HepG2 (cell line): Measurements from ENCODE around the gene FLYWCH1. TPM values are rescaled to one million over a fixed set of nuclear protein-coding genes. Genes with fewer than 3 reads are reported as not detected.

Experiments used
- ATAC-seq: fragments of 200-7000 bp; cut with Tn5 transposase; 3 replicates; pipeline ENCODE4 v1.9.1; 2020; ENCODE audit warnings: mild to moderate bottlenecking, moderate library complexity
- BruUV-seq: library from RNA; stranded (reverse); fragments of 400-500 nt; replicated peaks from 2 replicates; lab custom pipeline; 2021; lab: Mats Ljungman, UMichigan
- CTCF ChIA-PET: fragments of 300-600 bp; formaldehyde crosslinking; extraction: SDS; loops from one replicate; lab custom pipeline; 2021; ENCODE audit warnings: low total read pairs, inconsistent platforms, low intra/inter-chr PET ratio; lab: Yijun Ruan, JAX
- POLR2A ChIA-PET: fragments of 350-600 bp; sonication (Branson Sonifier 250); formaldehyde crosslinking; loops from one replicate; lab custom pipeline; 2020; ENCODE audit warnings: antibody characterized with exemption, inconsistent platforms; lab: Yijun Ruan, JAX
- DNase-seq: peaks from one replicate; pipeline ENCODE4 v3.0.0-alpha.2; 2015; ENCODE audit warnings: low spot score
- FAIRE-seq: peaks from 3 replicates; lab custom pipeline; 2011; peaks lifted over from hg19 to GRCh38; lab: Jason Lieb, UNC
- H2AFZ ChIP-seq: one replicate; pipeline ENCODE4 v1.6.1; 2011; ENCODE audit warnings: low read length, inconsistent platforms
- H3K27ac ChIP-seq: fragments of 300-600 bp; 3 replicates; pipeline ENCODE4 v1.8.0; 2011; ENCODE audit warnings: mixed run types, mild to moderate bottlenecking, mixed read lengths, low read length, inconsistent platforms; ENCODE audit not compliant: insufficient read depth; ENCODE audit errors: extremely low read length
- H3K27me3 ChIP-seq, 2 experiments: fragments of 200-600 bp in 1 of 2; 2 replicates in 1 of 2; 3 replicates in 1 of 2; pipeline versions ENCODE4 v1.6.0 to v1.8.0; 2011; ENCODE audit warnings: low read length in 2 of 2, mild to moderate bottlenecking in 2 of 2, moderate library complexity in 2 of 2, inconsistent platforms in 1 of 2; ENCODE audit not compliant: insufficient read depth in 2 of 2, control insufficient read depth in 1 of 2
- H3K36me3 ChIP-seq, 2 experiments: fragments of 200-600 bp in 1 of 2; replicated peaks in 1 of 2; 2 replicates in 1 of 2; 3 replicates in 1 of 2; pipeline versions ENCODE4 v1.5.1 to v1.8.0; 2011; ENCODE audit warnings: low read length in 2 of 2, inconsistent platforms in 1 of 2; ENCODE audit not compliant: insufficient read depth in 2 of 2, control insufficient read depth in 1 of 2
- H3K4me1 ChIP-seq: 2 replicates; pipeline ENCODE4 v1.5.1; 2012; ENCODE audit warnings: low read length, inconsistent platforms; ENCODE audit not compliant: insufficient read depth
- H3K4me2 ChIP-seq: 2 replicates; pipeline ENCODE4 v1.6.0; 2011; ENCODE audit warnings: low read depth, low read length, inconsistent platforms
- H3K4me3 ChIP-seq, 3 experiments: fragments of 200-600 bp in 1 of 3; sonication (generic), shearing (Covaris generic) in 1 of 3; replicated peaks in 1 of 3; 2 replicates each; pipeline ENCODE4 v1.5.1; 2011 to 2016; ENCODE audit warnings: low read length in 3 of 3, inconsistent platforms in 2 of 3, low read depth in 2 of 3, mild to moderate bottlenecking in 2 of 3, control low read depth in 1 of 3, mixed read lengths in 1 of 3; ENCODE audit not compliant: insufficient read depth in 1 of 3
- H3K79me2 ChIP-seq: one replicate; pipeline ENCODE4 v1.6.1; 2011; ENCODE audit warnings: low read length, inconsistent platforms; ENCODE audit not compliant: insufficient read depth
- H3K9ac ChIP-seq: 2 replicates; pipeline ENCODE4 v1.6.0; 2011; ENCODE audit warnings: mild to moderate bottlenecking, low read depth, low read length, inconsistent platforms; ENCODE audit not compliant: insufficient read depth
- H3K9me3 ChIP-seq: 2 replicates; pipeline ENCODE4 v1.5.1; 2012; ENCODE audit warnings: mild to moderate bottlenecking, low read length
- H4K20me1 ChIP-seq: 2 replicates; pipeline ENCODE4 v1.6.0; 2011; ENCODE audit warnings: inconsistent platforms, mild to moderate bottlenecking, low read length, moderate library complexity; ENCODE audit not compliant: insufficient read depth
- ATRX ChIP-seq: sonication (generic); formaldehyde crosslinking; IDR thresholded peaks from 2 replicates; pipeline ENCODE4 v1.4.0; 2020; ENCODE audit warnings: missing genetic modification reagents, borderline replicate concordance
- GABPB1 ChIP-seq: IDR thresholded peaks from 2 replicates; pipeline ENCODE4 v1.6.1; 2016; ENCODE audit warnings: mild to moderate bottlenecking, missing genetic modification reagents, moderate library complexity, missing compliant biosample characterization
- SRSF1 ChIP-seq: fragments of 200-400 bp; formaldehyde crosslinking; optimal IDR thresholded peaks from 2 replicates; pipeline ENCODE3; 2017; ENCODE audit warnings: mild to moderate bottlenecking, low read depth, low read length, moderate library complexity
- ZMYM3 ChIP-seq: sonication (generic); formaldehyde crosslinking; IDR thresholded peaks from 2 replicates; pipeline ENCODE4 v1.5.1; 2020; ENCODE audit warnings: mild to moderate bottlenecking, missing genetic modification reagents
- ZNF337 ChIP-seq: sonication (generic); formaldehyde crosslinking; IDR thresholded peaks from 2 replicates; pipeline ENCODE4 v1.5.1; 2020; ENCODE audit warnings: missing genetic modification reagents, low read depth, mild to moderate bottlenecking, borderline replicate concordance
- ZNF484 ChIP-seq: sonication (generic); formaldehyde crosslinking; IDR thresholded peaks from 2 replicates; pipeline ENCODE4 v1.5.1; 2020; ENCODE audit warnings: mild to moderate bottlenecking, low read depth, missing genetic modification reagents, borderline replicate concordance
- WGBS: methylation state at CpG from one replicate; pipeline ENCODE4 v1.1.6; 2017; ENCODE audit warnings: low lambda C conversion rate; 5-methylcytosine and 5-hydroxymethylcytosine counted together
- in situ Hi-C: cut with HindIII; loops from 2 replicates; pipeline ENCODE4 v1.10.0; 2017; ENCODE audit warnings: low pct_unique_long_range_greater_than_20kb; ENCODE audit not compliant: extremely low pct_ligation_motif_present
- intact Hi-C: fragments of 100-400 bp; cut with micrococcal nuclease; formaldehyde crosslinking; loops from one replicate; pipeline ENCODE4 v1.10.0; 2022; ENCODE audit not compliant: unreplicated experiment
- polyA plus RNA-seq, 8 experiments: library from polyadenylated mRNA; depleted of rRNA in 3 of 8; stranded (reverse) in 7 of 8; unstranded in 1 of 8; fragments of >200 nt; fragmentation: Illumina TruSeq in 4 of 8; extraction: Trizol in 4 of 8; gene quantifications; 2 replicates each; pipeline versions ENCODE4 v1.2.1 to v1.2.3, GENCODE V29; 2011 to 2016; ENCODE audit warnings: low read depth in 4 of 8, missing spikeins in 1 of 8, mixed read lengths in 1 of 8; ENCODE audit not compliant: insufficient read depth in 1 of 8
- total RNA-seq, 5 experiments: library from RNA; depleted of rRNA; stranded (reverse); fragments of >200 nt; fragmentation: Illumina TruSeq; extraction: Trizol; gene quantifications; 2 replicates each; pipeline ENCODE4 v1.2.3, GENCODE V29; 2016; ENCODE audit warnings: low read depth in 1 of 5
- TF ChIP-seq, protein P1 (sequence below): sonication (generic); formaldehyde crosslinking; conservative IDR thresholded peaks from 2 replicates; pipeline ENCODE4 v1.8.0; 2022; ENCODE audit warnings: missing genetic modification reagents
- TF ChIP-seq, protein P2 (sequence below): sonication (generic); formaldehyde crosslinking; IDR thresholded peaks from 2 replicates; pipeline ENCODE4 v1.5.1; 2020; ENCODE audit warnings: missing genetic modification reagents, mild to moderate bottlenecking, borderline replicate concordance
- TF ChIP-seq, protein P3 (sequence below): IDR thresholded peaks from 2 replicates; pipeline ENCODE4 v1.6.1; 2016; ENCODE audit warnings: low read depth
- TF ChIP-seq, protein P4 (sequence below): sonication (generic); formaldehyde crosslinking; IDR thresholded peaks from 2 replicates; pipeline ENCODE4 v1.5.1; 2020; ENCODE audit warnings: mild to moderate bottlenecking, missing genetic modification reagents, moderate library complexity
- TF ChIP-seq, protein P5 (sequence below): IDR thresholded peaks from 2 replicates; pipeline ENCODE4 v1.6.1; 2016; ENCODE audit warnings: mild to moderate bottlenecking, missing biosample characterization, missing genetic modification reagents
- TF ChIP-seq, protein P6 (sequence below), 2 experiments: sonication (generic) in 1 of 2; formaldehyde crosslinking in 1 of 2; IDR thresholded peaks; 2 replicates each; pipeline versions ENCODE4 v1.4.0 to v1.6.1; 2016 to 2020; ENCODE audit warnings: borderline replicate concordance in 1 of 2, low read depth in 1 of 2, mild to moderate bottlenecking in 1 of 2, missing genetic modification reagents in 1 of 2

Gene FLYWCH1
- total and polyA plus RNA-seq, 2 of the 13 experiments (the other 11 are each of a cell fraction or from before 2014, with no cell fraction given), result 7.3 to 12.4 TPM

DNA sequence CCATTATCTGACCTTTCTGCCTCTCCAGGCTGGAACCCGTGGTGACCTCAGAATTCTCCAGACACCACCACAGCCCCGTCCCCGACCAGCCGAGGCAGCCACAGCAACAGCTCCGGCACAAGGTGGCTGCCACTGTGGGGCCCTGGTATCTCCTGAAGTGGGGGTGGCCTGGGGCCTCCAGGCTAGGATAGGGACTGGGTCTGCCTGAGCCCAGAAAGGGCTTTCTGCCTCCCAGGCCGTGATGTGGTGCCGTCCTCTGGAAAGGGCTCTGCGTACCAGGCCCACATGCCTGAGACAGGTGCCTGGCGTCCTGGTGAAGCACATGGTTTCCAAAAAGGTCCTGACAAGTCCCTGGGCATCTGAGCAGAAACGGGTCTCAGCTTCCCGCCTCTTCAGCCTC lies 17.1 kb downstream of the FLYWCH1 start (continued):
- TF ChIP-seq, protein P1, sequence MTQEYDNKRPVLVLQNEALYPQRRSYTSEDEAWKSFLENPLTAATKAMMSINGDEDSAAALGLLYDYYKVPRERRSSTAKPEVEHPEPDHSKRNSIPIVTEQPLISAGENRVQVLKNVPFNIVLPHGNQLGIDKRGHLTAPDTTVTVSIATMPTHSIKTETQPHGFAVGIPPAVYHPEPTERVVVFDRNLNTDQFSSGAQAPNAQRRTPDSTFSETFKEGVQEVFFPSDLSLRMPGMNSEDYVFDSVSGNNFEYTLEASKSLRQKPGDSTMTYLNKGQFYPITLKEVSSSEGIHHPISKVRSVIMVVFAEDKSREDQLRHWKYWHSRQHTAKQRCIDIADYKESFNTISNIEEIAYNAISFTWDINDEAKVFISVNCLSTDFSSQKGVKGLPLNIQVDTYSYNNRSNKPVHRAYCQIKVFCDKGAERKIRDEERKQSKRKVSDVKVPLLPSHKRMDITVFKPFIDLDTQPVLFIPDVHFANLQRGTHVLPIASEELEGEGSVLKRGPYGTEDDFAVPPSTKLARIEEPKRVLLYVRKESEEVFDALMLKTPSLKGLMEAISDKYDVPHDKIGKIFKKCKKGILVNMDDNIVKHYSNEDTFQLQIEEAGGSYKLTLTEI (CRISPR knock-in tag), result no peak
- TF ChIP-seq ATRX (CRISPR knock-in tag) (no peak), ZNF337 (CRISPR knock-in tag) (no peak)
- TF ChIP-seq, protein P2, sequence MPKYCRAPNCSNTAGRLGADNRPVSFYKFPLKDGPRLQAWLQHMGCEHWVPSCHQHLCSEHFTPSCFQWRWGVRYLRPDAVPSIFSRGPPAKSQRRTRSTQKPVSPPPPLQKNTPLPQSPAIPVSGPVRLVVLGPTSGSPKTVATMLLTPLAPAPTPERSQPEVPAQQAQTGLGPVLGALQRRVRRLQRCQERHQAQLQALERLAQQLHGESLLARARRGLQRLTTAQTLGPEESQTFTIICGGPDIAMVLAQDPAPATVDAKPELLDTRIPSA (CRISPR knock-in tag), result no peak

DNA sequence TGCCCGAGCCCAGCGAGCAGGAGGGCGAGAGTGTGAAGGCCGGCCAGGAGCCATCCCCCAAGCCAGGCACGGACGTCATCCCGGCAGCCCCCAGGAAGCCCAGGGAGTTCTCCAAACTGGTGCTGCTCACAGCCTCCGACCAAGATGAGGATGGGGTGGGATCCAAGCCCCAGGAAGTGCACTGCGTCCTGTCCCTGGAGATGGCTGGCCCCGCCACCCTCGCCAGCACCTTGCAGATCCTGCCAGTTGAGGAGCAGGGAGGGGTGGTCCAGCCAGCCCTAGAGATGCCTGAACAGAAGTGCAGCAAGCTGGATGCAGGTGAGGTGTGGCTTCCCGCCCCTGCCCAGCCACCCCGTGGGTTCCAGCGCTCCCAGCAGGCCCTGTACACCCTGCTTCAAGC lies 18.0 kb downstream of the FLYWCH1 start:
- CTCF ChIA-PET, result no interaction called here
- DNase-seq, result no peak
- TF ChIP-seq, protein P3, sequence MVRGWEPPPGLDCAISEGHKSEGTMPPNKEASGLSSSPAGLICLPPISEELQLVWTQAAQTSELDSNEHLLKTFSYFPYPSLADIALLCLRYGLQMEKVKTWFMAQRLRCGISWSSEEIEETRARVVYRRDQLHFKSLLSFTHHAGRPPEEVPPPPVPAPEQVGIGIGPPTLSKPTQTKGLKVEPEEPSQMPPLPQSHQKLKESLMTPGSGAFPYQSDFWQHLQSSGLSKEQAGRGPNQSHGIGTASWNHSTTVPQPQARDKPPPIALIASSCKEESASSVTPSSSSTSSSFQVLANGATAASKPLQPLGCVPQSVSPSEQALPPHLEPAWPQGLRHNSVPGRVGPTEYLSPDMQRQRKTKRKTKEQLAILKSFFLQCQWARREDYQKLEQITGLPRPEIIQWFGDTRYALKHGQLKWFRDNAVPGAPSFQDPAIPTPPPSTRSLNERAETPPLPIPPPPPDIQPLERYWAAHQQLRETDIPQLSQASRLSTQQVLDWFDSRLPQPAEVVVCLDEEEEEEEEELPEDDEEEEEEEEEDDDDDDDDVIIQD (CRISPR knock-in tag), result no peak
- TF ChIP-seq GABPB1 (CRISPR knock-in tag), result no peak
- TF ChIP-seq ZMYM3 (CRISPR knock-in tag), result no peak
- TF ChIP-seq, protein P4, sequence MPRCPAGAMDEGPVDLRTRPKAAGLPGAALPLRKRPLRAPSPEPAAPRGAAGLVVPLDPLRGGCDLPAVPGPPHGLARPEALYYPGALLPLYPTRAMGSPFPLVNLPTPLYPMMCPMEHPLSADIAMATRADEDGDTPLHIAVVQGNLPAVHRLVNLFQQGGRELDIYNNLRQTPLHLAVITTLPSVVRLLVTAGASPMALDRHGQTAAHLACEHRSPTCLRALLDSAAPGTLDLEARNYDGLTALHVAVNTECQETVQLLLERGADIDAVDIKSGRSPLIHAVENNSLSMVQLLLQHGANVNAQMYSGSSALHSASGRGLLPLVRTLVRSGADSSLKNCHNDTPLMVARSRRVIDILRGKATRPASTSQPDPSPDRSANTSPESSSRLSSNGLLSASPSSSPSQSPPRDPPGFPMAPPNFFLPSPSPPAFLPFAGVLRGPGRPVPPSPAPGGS (CRISPR knock-in tag), result no peak
- TF ChIP-seq SRSF1, result no peak
- TF ChIP-seq, protein P5, sequence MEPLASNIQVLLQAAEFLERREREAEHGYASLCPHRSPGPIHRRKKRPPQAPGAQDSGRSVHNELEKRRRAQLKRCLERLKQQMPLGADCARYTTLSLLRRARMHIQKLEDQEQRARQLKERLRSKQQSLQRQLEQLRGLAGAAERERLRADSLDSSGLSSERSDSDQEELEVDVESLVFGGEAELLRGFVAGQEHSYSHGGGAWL (CRISPR knock-in tag), result no peak
- no peak for TF ChIP-seq ZNF484 (CRISPR knock-in tag)
- TF ChIP-seq, protein P6, sequence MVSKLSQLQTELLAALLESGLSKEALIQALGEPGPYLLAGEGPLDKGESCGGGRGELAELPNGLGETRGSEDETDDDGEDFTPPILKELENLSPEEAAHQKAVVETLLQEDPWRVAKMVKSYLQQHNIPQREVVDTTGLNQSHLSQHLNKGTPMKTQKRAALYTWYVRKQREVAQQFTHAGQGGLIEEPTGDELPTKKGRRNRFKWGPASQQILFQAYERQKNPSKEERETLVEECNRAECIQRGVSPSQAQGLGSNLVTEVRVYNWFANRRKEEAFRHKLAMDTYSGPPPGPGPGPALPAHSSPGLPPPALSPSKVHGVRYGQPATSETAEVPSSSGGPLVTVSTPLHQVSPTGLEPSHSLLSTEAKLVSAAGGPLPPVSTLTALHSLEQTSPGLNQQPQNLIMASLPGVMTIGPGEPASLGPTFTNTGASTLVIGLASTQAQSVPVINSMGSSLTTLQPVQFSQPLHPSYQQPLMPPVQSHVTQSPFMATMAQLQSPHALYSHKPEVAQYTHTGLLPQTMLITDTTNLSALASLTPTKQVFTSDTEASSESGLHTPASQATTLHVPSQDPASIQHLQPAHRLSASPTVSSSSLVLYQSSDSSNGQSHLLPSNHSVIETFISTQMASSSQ (IDR thresholded peaks at IDR 0.05; ENCODE audit: low read depth), result no peak
- TF ChIP-seq, protein P6 (CRISPR knock-in tag; IDR thresholded peaks at IDR 0.05; ENCODE audit: borderline replicate concordance), result no peak

More for the DNA sequence above, 18.0 kb downstream of the FLYWCH1 start:
- WGBS, result 90% methylated on average over 2 of the region's 14 CpGs
- Histone ChIP-seq H3K27me3 (no peaks in the 10 kb centered on the region), H3K4me1 (0 out of 2 replicates have a peak, but pooled peaks cover 9% of the 10 kb centered on the region), H4K20me1 (no peaks in the 10 kb centered on the region), H3K27ac (no peak overlapping the region), H3K4me2 (no peak overlapping the region), H3K9me3 (no peaks in the 10 kb centered on the region), H3K79me2 (no peaks in the 10 kb centered on the region), H3K9ac (no peak overlapping the region), H3K4me3 (no peak overlapping the region), H2AFZ (no peak overlapping the region), H3K36me3 (peaks cover 8 to 9% of the 10 kb centered on the region in 2 experiments; a peak in 3 of 5 replicates)
- ATAC-seq, result no peak
- intact Hi-C loops, result no loop called here
- no TSS peak for BruUV-seq
- no peak for FAIRE-seq
- in situ Hi-C loops, result no loop called here
- POLR2A ChIA-PET, result no interaction called here
